GF-D8 (cell line): ENCODE data around the gene C1orf198.

Experiments
- DNase-seq: peaks from one replicate; lab custom pipeline; 2025; lab: John Stamatoyannopoulos, UW

The C1orf198 gene

DNA sequence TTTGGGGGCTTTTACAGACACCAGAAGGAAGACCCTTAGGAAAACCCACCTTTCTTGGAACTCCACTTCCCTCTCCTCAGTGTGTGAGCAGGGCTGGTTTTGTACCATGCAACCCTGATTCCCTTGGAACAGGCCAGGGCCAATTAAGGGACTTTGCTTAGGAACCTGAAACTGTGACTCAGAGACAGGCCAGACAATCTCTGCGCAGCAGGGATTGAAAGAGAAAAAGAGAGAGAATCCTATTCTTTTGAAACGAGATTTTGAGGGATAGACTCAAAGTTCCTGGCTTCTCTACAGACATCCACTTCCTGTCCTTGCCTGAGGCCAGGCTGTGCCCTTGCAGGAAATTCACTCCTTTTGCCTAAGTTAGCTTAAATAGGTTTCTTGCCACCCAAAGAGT is 23.1 kb upstream of the C1orf198 start:
- no peak for DNase-seq

DNA sequence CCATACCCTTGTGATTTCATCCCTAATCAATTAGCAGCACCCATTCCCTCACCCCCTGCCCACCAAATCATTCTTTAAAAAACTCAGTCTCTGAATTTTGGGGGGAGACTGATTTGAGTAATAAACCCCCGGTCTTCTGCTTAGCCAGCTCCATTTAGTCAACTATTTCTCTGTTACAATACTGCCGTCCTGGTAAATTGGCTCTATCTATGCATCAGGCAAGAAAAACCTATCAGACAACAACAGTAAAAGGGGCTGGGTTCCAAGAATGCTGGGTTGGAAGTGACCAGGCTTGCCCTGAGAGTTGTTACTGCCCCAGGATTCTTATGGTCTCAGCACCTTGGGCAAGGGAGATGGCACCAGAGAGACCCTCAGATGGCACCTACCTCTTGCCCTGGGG is 16.3 kb upstream of the C1orf198 start:
- DNase-seq = no peak

DNA sequence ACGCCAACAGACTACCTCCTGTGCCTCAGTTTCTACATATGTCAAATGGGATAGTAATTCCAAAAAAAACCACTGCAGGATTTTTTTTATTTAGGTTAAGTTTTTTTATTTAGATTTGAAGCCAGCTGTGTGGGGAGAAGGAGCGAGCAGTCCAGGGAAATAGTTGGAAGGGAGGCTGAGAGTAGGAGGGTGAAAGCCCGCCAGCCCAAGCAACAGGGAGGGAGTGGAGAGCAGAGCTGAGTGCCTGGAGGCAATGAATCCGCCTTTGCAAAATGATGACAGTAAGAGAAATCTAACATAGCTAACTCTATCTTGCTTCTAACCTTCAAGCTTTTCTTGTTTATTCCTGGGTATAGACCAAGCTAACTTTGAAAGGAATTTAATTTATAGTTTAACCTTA is 15.6 kb upstream of the C1orf198 start:
- DNase-seq = no peak

DNA sequence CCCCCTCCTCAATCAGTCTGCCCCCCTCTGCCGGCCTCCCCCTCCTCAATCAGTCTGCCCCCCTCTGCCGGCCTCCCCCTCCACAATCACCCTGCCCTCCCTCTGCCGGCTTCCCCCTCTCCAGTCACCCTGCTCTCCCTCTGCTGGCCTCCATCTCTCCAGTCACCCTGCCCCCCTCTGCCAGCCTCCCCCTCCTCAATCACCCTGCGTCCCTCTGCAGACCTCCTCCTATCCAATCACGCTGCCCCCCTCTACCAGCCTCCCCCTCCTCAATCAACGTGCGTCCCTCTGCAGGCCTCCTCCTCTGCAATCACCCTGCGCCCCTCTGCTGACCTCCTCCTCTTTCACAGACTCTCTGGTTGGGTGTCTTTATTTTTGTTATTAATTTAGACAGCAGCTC is 11.5 kb upstream of the C1orf198 start:
- no peak for DNase-seq

DNA sequence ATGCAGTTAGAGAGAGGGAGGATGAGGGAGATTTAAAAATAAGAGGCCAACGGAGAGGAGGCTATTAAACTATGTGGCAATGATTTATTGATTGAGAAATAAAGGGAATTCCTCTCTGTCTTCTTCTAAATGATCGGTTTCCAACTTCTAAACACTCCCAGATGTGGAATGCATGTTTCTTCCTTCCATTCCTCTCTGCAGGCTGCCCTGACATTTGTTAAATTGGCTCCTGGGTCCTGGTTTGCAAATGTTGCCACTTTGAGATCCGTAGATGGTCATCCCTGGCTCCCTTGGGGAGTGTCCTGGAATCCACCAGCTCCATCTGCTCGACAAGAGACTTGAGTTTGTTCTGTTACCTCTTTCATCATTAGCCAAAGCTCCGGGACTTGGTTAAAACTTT is 10.3 kb upstream of the C1orf198 start:
- DNase-seq = no peak

DNA sequence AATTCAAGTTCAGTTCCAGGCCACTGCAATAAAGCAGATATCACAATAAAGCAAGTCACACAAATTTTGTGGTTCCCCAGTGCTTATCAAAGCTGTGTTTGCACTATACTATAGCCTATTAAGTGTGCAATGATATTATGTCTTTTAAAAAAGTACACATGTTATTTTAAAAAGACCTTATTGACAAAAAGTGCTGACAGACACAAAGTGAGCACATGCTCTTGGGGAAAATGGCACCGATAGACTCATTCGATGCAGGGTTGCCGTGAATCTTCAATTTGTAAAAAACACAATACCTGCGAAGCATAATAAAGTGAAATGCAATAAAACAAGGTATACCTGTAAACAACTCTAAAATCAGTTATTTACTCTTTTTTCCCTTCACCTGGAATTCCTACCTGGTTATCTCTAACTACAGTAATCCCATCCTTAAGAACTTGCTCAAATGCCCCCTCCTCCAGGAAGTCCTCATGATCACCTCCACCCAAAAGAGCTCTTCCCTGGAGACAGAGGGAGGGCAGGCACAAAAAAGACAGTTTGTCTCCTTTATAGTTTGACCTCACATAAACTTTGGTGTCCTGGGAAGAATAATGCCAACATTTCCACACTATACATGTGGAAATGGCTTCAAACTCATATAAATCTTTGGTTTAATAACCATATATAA is 9.7 kb upstream of the C1orf198 start:
- DNase-seq = no peak

DNA sequence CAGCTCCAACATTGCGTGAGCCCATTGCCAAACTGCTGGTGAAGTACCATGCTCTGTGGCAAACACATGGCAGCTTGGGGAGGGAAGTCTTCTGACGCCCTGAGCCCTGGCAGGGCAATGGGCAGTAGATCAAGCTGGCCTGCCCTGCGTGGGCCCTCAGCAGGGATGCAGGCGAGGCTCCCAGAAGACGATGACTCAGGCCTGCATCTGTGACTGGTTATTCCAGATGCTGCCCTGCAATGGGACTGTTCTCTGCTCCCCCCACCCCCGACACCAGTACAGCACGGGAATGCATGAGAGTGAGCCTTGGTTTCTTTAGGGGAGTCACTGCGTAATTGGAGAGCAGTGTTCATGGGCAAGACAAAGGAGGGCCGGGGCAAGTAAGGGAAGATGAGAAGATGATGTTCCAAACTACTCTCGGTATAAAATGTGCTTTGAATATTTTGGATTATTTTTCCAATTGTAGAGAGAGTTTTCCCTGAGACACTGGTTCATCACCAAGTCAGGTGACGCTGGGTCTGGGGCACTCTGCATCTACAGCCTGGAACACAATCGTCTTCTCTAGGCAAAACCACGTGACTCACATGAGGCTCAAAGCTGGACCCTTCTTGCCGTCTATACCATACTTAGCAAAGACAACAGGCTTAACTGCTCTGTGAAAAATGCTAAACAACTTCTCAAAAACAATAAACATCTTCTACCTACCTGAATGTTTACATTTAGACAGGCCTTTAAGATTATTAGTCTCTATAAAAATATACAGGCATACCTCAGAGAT is 9.0 kb upstream of the C1orf198 start:
- no peak for DNase-seq

DNA sequence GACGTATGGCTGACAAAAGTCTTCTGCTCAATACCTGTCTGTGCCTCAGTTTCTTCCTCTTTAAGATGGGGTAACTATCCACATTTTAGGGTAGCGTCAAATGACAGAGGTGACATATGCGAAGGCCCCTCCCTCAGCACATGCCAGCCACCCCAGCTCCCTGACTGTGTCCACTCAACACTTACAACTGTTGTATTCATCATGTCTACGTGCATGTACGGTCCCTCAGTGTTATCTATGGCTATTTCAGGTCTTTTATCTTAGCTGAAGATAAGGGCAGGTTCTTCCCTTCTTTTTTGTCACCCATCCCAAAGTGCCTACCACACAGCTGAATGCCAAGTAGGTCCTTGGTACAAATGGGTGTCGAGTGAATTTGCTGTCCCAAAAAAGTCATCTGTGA is 8.3 kb upstream of the C1orf198 start:
- DNase-seq = no peak

DNA sequence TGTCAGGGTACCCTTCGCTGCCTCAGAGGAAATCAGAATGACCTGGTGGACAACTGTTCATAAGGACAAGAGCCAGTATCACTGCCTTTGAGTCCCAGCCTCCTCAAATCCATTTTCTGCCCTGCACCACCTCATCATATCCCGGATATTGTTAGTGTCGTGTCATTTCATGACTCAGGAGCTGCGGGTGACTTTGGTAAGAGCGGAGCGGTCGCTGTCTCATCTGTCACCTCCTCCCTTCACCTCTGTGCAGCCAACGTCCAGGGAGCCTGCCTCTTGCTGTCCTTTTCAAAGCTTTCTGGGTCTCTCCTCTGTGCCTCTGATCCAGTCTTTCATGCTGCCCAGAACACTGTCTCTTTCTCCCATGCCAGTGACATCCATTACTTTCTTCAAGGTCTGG is 7.0 kb upstream of the C1orf198 start:
- DNase-seq = no peak

DNA sequence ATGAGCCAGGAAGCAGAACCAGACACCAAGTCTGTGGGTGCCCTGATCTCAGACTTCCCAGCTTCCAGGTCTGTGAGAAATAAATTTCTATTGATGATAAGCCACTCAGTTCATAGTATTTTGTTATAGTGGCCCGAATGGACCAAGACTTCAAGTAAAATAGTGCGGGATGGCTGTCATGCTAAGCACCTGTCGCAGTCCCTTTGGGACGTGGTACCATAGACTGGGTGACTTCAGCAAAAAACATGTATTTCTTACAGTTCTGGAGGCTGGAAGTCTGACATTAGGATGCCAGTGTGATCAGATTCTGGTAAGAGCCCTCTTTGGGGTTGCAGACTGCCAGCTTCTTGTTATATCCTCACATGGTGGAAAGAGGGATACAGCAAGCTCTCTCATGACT is 2.6 kb upstream of the C1orf198 start:
- no peak for DNase-seq

DNA sequence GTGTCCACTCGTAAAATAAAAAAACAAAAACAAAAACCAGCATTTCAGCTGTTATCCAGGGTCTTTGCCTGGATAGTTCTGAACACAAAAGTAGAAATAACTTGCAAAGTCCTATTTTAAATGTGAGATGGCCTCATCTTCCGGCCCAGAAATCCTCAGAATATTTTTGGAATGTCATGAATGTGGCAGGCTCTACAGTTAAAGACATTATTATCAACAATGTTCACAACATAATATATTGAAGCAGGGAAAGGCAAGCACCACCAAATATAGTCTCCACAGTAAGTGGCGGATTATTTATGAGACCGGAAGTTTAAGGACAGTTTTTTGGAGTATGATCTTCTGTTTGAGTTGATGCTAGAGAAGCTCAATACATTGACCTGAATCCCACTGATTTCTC is 1.2 kb upstream of the C1orf198 start:
- no peak for DNase-seq

DNA sequence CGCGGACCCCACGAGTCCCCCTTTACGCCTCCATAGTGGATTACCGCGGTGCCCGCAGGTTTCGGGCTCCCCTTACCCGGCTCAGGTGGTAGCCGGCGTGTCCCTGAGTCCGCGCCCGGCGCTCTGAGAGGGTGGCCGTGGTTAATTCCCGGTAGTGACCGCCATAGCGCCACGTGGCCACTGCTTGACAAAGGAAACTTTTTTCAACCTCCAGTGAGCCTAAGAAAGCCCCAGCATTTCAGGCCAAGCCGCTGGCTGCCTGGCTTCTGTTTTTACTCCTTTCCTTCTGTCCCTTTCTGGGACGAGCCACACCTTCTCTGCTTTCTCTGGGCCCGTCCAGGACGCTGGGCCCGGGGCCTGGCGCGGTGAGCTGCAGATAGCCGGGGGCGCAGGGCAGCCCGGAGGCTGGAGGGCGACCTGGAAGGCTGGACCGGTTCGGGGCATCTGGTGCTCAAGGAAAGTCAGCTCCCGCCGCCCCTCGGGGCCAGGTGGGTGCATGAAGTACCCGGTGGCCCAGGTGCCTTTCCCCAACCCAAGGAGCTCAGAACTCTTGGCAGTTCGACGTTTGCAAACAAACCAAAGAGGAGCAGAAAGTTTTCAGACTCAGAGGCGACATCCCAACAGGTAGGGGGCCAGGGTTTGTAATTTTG is 540 bp upstream of the C1orf198 start:
- DNase-seq = no peak

DNA sequence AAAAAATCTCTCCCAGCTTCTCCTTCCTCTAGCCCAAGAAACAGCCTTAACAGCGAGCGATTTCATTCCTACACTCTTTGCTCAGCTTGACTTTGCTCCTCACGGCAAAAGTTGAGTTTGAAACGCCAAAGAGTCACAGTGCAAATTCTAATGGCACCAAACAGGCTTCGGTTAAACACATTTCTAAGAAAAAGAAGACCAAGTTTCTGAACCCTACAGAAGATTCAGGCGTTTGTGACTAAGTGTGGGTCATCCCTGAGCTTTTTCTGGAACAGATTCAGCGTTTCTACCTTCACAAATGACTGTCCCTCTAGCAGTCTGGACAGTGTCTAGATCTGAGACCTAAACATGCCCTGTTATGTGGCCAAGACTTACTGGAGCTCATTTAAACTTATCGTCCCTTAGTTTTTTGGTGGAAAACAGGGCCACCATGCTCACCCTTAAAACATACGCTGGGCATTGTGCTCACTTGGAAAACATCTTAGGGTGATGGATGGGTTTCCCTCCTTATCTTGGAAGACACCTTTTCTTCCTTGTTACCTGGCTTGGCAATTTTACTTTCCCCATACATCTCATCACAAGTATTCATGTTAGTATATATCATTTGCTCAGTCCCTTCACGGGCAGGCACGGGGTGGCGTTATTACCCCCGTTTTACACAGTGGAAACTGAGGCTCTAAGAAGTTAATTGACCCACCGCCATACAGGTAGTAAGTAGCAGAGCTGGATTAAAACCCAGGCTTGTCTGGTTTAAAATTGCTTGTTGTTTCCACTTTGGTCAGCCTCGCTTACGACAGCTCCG is 1.0 kb downstream of the C1orf198 start:
- no peak for DNase-seq

DNA sequence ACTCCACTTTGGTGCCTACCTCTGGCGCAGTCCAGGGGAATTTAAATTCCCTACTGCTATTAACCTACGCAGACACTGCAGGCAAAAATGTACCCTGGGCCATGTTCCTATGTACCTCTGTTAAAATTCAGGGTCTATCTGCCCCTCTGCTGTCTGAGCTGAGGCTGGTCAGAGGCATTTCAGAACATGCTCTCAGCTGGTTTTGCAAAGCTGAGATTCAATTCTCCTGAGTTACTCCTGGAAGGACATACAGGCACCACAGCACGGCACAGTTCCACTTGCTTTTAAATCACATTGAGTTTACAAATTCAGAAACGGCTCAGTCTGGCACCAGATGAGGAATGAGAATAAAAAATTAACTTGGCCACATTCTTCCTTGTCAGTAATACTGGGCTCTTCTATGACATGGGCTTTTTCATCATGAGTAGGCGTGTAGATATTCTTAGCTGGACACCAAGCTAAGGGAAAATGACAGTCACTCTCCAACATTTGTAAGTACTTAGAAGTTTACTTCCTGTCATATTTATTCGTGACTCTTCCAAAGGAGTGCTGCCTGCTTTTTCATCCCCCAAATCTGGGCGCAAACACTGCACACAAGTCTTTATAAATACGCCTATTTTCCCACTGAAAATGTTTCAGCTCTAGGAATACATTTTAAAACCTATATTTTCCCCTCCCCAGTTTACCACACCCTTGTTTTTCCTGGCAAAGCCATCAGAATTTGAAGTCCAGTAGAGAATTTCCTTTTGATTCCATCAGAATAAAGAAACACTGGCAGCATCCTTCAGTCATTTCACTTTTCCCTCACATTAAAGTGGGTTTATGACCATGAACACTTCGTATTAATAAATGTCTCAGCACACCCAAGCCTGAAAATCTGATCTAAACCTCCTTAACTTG is 1.9 kb downstream of the C1orf198 start:
- DNase-seq = no peak

DNA sequence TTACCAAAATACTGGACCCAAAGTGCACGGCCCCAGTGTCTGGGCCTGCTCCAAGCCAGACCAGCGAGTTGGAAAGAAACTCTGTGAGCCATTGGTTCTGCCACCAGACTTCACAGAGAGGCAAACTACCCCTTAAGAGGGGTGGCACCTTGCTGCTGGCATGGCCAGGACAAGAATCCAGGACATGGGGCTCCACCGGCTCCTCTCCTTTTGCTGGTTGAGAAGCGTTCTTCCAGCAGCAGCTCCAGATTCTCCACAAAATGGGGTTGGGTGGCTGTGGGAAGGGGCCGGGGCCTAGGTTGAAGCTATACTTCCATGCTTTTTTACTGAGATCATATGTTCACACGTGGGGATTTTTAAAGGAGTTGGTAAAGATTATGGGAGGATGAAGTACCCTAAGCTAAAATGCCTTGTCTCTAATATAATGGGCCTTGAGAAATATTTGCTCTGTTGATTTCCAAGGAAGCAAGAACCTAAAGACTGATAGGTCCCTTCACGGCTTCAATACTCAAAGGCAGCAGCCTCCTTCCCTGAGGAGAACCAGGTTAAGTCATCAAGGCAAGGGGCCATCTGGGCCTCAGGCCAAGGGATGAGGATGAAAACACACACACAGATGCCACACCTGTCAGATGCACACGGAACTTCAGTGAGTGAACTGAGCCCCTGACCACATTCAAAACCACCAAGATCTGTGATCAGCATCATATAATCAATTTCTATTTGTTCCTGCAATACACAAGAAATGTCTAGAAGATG is 3.1 kb downstream of the C1orf198 start:
- DNase-seq = no peak

DNA sequence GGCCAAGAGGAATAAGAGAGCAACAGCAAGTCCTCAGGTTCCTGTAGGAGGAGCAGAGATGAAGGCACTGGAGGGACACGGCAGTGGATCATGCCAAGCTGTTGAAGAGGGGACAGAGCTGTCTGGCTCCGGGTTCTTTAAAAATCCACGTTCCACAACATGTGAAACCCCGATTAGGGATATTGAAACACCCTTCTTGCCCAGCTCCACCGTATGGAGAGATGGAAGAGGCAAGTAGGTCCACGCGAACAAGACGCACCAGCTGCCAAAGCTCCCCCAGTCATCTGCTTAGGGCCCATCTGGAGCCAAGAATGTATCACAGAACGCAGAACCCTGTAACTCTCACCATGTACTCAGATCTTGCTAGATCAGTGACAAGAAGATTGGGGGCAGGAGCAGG is 3.9 kb downstream of the C1orf198 start:
- no peak for DNase-seq

DNA sequence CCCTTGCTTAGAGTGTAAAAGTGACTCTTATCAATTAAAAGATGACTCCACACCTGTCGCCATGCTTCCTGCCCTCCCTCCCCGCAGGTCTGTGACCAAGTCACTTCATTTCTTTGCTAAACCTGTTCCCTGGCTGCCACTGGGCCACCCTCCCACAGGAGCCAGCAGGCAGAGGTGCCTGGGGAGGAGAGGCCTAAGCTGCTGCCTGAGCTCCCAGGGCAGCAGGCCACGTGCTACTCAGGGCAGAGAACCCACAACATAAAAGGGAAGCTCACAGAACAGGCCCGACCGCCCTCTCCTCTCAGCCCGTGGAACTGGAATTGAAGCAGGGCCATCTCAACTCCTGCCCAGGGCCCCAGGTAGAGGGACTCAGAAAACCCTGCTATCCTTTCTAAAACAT is 4.9 kb downstream of the C1orf198 start:
- peak; percentile 62 for DNase-seq

DNA sequence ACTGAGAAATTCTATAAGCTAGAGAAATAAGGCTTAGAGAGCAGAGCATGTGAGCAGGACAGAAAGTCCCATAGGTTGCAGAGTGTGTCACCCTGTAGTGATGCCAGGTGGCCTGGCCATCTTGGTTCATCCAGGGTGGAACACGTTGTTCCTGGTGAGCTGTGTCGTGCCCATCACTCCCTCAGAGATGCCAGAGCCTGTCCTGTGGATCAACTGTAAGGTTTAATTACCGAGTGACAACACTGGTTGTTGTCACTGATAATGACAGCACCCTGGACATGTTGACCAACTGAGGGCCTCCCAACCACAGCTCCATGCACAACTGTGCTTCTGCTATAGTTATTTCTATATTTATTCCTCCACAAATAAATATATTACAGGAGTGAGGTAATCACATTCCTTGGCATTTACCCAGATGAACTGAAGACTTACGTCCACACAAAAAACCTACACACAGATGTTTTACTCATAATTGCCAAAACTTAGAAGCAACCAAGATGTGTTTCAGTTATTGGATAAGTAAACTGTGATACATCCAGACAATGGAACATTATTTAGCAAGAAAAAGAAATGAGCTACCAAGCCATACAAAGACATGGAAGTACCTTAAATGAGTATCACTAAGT is 6.2 kb downstream of the C1orf198 start:
- no peak for DNase-seq

DNA sequence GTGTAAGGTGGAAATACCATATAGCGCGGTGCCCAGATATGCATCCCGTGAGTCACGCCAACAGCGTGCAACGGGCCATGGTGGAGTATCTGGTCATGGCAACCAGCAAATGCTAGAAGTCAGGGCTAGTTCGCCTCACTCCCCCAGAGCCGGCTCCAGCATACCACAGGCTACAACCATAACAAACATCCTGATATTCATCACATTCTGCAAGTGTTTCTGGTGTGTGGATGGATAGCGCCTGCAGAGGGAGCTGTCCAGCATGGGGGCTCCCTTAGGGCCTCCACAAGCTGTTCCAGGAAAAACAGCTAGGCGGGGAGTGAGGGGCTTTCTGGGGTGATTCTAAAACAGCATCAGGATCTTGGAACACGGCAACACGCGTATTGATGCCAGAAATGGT is 6.8 kb downstream of the C1orf198 start:
- DNase-seq = no peak
